Measurements from ENCODE around the gene CARD9. TPM values are rescaled to one million over a fixed set of nuclear protein-coding genes. Genes with fewer than 3 reads are reported as not detected.

Gene CARD9
- total RNA-seq, 3 donors from 2014 or later: 2.2 to 2.4 (median 2.2) TPM

DNA sequence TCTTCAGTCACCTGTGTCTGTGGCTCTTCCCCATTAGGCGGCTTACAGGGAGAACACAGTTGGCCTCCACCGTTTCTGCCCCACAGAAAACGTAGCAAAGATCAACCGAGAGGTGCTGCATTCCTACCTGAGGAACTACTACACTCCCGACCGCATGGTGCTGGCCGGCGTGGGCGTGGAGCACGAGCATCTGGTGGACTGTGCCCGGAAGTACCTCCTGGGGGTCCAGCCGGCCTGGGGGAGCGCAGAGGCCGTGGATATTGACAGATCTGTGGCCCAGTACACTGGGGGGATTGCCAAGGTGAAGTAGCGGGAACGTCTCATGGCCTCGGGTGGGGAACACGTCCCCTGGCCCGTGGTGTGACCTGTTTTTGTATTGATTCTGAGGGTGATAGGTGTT lies 43.4 kb upstream of the CARD9 start:
- peaks cover 15% of the 10 kb centered on the region for H3K36me3 ChIP-seq (ENCODE audit: low read depth)
- H3K4me3 ChIP-seq: no peak overlapping the region
- no peak for DNase-seq
- H3K9me3 ChIP-seq: no peaks in the 10 kb centered on the region
- intact Hi-C loops (cut with DNase I, micrococcal nuclease): no loop called here
- peaks cover 1% of the 10 kb centered on the region for H3K4me1 ChIP-seq (ENCODE audit: low read depth)
- no peak for ATAC-seq
- TF ChIP-seq, protein P1, sequence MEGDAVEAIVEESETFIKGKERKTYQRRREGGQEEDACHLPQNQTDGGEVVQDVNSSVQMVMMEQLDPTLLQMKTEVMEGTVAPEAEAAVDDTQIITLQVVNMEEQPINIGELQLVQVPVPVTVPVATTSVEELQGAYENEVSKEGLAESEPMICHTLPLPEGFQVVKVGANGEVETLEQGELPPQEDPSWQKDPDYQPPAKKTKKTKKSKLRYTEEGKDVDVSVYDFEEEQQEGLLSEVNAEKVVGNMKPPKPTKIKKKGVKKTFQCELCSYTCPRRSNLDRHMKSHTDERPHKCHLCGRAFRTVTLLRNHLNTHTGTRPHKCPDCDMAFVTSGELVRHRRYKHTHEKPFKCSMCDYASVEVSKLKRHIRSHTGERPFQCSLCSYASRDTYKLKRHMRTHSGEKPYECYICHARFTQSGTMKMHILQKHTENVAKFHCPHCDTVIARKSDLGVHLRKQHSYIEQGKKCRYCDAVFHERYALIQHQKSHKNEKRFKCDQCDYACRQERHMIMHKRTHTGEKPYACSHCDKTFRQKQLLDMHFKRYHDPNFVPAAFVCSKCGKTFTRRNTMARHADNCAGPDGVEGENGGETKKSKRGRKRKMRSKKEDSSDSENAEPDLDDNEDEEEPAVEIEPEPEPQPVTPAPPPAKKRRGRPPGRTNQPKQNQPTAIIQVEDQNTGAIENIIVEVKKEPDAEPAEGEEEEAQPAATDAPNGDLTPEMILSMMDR (IDR thresholded peaks at IDR 0.05): no peak

DNA sequence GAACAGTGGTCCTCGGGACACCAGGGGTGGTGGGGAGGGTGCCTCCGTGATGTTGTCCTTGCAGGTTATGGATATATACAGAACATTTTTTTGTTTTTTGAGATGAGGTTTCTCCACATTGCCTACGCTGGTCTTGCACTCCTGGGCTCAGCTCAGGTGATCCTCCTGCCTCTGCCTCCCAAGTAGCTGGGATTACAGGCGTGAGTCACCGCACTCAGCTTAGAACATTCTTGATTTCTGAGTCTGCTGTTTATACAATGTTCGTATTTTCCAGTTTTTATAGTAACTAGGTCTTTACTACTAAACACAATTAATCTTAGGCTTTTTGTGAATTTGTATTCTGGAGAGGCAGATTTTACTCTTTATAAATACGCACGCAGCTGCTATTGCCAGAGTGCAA lies 43.0 kb upstream of the CARD9 start:
- peaks cover 15% of the 10 kb centered on the region for H3K36me3 ChIP-seq (ENCODE audit: low read depth)
- no peak for ATAC-seq

DNA sequence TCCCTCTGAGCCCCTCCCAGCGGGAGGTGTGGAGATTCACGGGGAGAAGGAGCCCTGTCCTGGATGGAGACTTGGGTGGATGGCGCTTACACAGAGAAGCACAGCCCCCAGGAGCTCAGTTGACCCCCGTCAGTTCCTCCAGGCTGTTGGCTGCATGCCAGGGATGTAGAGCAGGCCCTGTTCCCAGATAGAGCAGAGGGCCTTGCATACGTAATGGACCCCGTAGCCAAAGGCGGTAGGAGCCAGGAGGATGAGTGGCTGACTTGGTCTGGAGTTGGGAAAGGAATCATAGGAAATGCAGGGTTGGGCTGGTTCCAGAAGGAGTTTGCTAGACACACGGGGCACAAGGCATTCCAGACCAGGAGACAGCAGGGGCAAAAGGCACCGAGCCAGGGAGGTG lies 39.5 kb upstream of the CARD9 start:
- ATAC-seq: no peak
- no peak overlapping the region for H3K4me3 ChIP-seq
- peaks cover 16% of the 10 kb centered on the region for H3K4me1 ChIP-seq (ENCODE audit: low read depth)
- TF ChIP-seq, protein P1 (IDR thresholded peaks at IDR 0.05): no peak
- peaks cover 9% of the 10 kb centered on the region for H3K36me3 ChIP-seq (ENCODE audit: low read depth)
- no peaks in the 10 kb centered on the region for H3K9me3 ChIP-seq
- intact Hi-C loops (cut with DNase I, micrococcal nuclease): no loop called here
- no peak for DNase-seq

More for the DNA sequence above, 43.0 kb upstream of the CARD9 start:
- intact Hi-C loops (cut with DNase I, micrococcal nuclease): no loop called here
- DNase-seq: no peak
- Histone ChIP-seq H3K9me3 (no peaks in the 10 kb centered on the region), H3K4me3 (no peak overlapping the region), H3K4me1 (ENCODE audit: low read depth) (peaks cover 6% of the 10 kb centered on the region)
- TF ChIP-seq, protein P1 (IDR thresholded peaks at IDR 0.05): no peak

DNA sequence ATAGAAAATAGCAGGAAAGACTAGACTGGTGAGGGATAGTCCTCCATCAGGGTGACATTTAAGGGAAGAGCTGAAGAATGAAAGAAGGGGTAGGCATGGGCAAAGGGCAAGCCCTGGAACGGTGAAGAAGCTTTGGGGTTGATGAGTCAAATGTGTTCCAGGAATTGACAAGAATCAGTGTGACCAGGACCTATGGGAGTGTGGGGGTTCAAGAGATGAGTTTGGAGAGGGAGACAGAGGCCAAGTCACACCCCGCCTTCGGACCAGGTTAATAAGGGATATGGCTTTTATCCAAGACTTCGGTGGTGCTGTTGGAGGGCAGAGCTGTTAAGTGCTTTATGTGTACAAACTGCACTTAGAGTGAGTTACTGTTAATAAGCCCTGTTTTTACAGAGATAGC lies 37.9 kb upstream of the CARD9 start:
- Histone ChIP-seq H3K36me3 (ENCODE audit: low read depth) (peaks cover 7% of the 10 kb centered on the region), H3K4me1 (ENCODE audit: low read depth) (peaks cover 16% of the 10 kb centered on the region), H3K9me3 (no peaks in the 10 kb centered on the region), H3K4me3 (no peak overlapping the region)
- DNase-seq (no peak), ATAC-seq (no peak)
- TF ChIP-seq, protein P1 (IDR thresholded peaks at IDR 0.05): no peak
- intact Hi-C loops (cut with DNase I, micrococcal nuclease): no loop called here

DNA sequence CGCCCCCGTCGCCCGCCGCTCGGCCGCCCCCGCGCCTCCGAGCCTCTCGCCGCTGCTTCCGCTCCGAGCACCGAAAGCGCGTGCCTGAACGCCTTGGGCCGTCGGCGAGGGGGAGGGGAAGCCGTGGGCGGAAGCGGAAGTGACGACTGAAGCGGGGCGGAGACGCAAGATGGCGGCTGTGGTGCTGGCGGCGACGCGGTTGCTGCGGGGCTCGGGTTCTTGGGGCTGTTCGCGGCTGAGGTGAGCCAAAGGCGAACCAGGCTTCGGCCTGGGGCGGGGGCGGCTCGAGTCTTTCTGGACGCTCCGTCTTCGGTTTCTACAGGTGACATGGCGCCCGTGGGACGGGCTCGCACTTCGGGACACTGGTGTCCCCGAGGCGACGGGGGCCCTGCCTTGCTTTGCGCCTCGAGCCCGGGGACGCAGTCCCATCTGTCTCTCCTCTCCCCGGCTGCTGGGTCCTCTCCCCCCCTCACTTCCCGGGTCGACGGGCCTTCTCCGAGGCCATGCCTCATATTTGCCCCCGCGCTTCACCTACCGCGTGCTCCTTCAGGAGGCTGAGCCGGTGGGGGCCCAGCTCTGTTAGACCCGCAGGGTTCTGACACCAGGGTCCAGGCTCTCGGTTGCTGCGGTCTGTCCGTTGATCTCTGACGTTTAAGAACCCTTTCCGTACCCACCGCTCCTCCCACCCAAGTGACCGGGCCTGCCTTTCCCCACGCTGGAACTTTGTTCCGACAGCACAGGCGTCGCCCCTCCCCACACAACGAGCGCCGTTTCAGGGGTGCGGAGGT lies 37.2 kb upstream of the CARD9 start, which contains the start of the genes ENTR1 and PMPCA:
ENTR1 (minus strand) TSS at position 115 of the 788 bp plus-strand sequence. CDS start 217 bp downstream, outside the sequence.
PMPCA (plus strand) TSS at position 159 of the 788 bp plus-strand sequence; CDS start at position 170, 11 bp downstream.
- DNase-seq (peak; percentile 96 to 97 (median 96)), ATAC-seq (peak; percentile 97)
- no peaks in the 10 kb centered on the region for H3K9me3 ChIP-seq
- H3K36me3 ChIP-seq (ENCODE audit: low read depth): peaks cover 7% of the 10 kb centered on the region
- intact Hi-C loops (cut with DNase I, micrococcal nuclease): no loop called here
- H3K4me1 ChIP-seq (ENCODE audit: low read depth): peaks cover 16% of the 10 kb centered on the region
- TF ChIP-seq, protein P1 (IDR thresholded peaks at IDR 0.05): no peak
- H3K4me3 ChIP-seq: peak within 1 kb of the TSS; percentile 96

All from mucosa of descending colon (tissue), 3 donors.